Neural cell (in vitro differentiated cells): ENCODE measurements around the gene SAMSN1. TPM values are rescaled to one million over a fixed set of nuclear protein-coding genes. Genes with fewer than 3 reads are reported as not detected.
"Not testable (repeated sequence)": the region's sequence is repeated elsewhere in the genome, so short reads cannot be mapped to it uniquely, and the experiment has no call there.

Experiments
- H2AFZ ChIP-seq: fragments of 200-600, 300-800 bp; sonication (generic), shearing (Covaris generic); 2 replicates; pipeline ENCODE4 v1.6.0; 2014; ENCODE audit warnings: low read depth, mild to moderate bottlenecking, antibody characterized with exemption, low read length, moderate library complexity
- H3F3A ChIP-seq: fragments of 200-600 bp; shearing (Covaris generic); 2 replicates; pipeline ENCODE4 v1.6.1; 2016; ENCODE audit warnings: mild to moderate bottlenecking, moderate library complexity, mixed read lengths, antibody characterized with exemption, low read length; ENCODE audit not compliant: insufficient read depth, poor library complexity, severe bottlenecking
- H3K27ac ChIP-seq: fragments of 200-600, 300-800 bp; sonication (generic), shearing (Covaris generic); 2 replicates; pipeline ENCODE4 v1.5.1; 2014; ENCODE audit warnings: mild to moderate bottlenecking, low read length, moderate library complexity
- H3K27me3 ChIP-seq: fragments of 300-800, 200-600 bp; sonication (generic), shearing (Covaris generic); 2 replicates; pipeline ENCODE4 v1.6.0; 2014; ENCODE audit warnings: mild to moderate bottlenecking, low read depth, low read length, moderate library complexity; ENCODE audit not compliant: insufficient read depth
- H3K36me3 ChIP-seq: fragments of 300-800, 200-600 bp; sonication (generic), shearing (Covaris generic); 2 replicates; pipeline ENCODE4 v1.5.1; 2014; ENCODE audit warnings: mild to moderate bottlenecking, antibody characterized with exemption, low read length, moderate library complexity; ENCODE audit not compliant: insufficient read depth
- H3K4me2 ChIP-seq: fragments of 300-800, 200-600 bp; sonication (generic), shearing (Covaris generic); 2 replicates; pipeline ENCODE4 v1.6.0; 2014; ENCODE audit warnings: mild to moderate bottlenecking, low read length
- H3K4me3 ChIP-seq: fragments of 300-800, 200-600 bp; sonication (generic), shearing (Covaris generic); 2 replicates; pipeline ENCODE4 v1.5.1; 2014; ENCODE audit warnings: mild to moderate bottlenecking, low read length, moderate library complexity
- H3K79me2 ChIP-seq: fragments of 200-600 bp; shearing (Covaris generic); replicated peaks from 2 replicates; pipeline ENCODE4 v1.6.0; 2014; ENCODE audit warnings: mild to moderate bottlenecking, low read length, moderate library complexity; ENCODE audit not compliant: insufficient read depth
- H3K9ac ChIP-seq: fragments of 300-800, 200-600 bp; sonication (generic), shearing (Covaris generic); 2 replicates; pipeline ENCODE4 v1.6.1; 2016; ENCODE audit warnings: mild to moderate bottlenecking, low read length, mixed read lengths
- H3K9me2 ChIP-seq: fragments of 200-600 bp; shearing (Covaris generic); 2 replicates; pipeline ENCODE4 v1.6.1; 2016; ENCODE audit warnings: mild to moderate bottlenecking, low read length, mixed read lengths; ENCODE audit not compliant: insufficient read depth
- H3K9me3 ChIP-seq: fragments of 200-600, 300-800 bp; sonication (generic), shearing (Covaris generic); 2 replicates; pipeline ENCODE4 v1.6.1; 2016; ENCODE audit warnings: mild to moderate bottlenecking, mixed run types, low read length, moderate library complexity, mixed read lengths
- H4K20me1 ChIP-seq: fragments of 200-600 bp; shearing (Covaris generic); 2 replicates; pipeline ENCODE4 v1.6.1; 2016; ENCODE audit warnings: mild to moderate bottlenecking, mixed run types; ENCODE audit not compliant: insufficient read depth
- EP300 ChIP-seq: fragments of 450-650 bp; conservative IDR thresholded peaks from 2 replicates; pipeline ENCODE4 v1.6.1; 2014; ENCODE audit warnings: antibody characterized with exemption, mild to moderate bottlenecking, moderate library complexity; ENCODE audit not compliant: poor library complexity, severe bottlenecking
- EZH2 ChIP-seq: fragments of 200-600, 300-800 bp; shearing (Covaris generic), sonication (generic); IDR thresholded peaks from 2 replicates; pipeline ENCODE4 v1.6.1; 2014; ENCODE audit warnings: antibody characterized with exemption, low read length, borderline replicate concordance, mild to moderate bottlenecking; ENCODE audit not compliant: insufficient read depth, poor library complexity, severe bottlenecking
- MXI1 ChIP-seq: fragments of 450-650 bp; conservative IDR thresholded peaks from 2 replicates; pipeline ENCODE4 v1.6.1; 2014; ENCODE audit warnings: antibody characterized with exemption, mild to moderate bottlenecking; ENCODE audit not compliant: poor library complexity, severe bottlenecking
- POLR2AphosphoS5 ChIP-seq: IDR thresholded peaks from 2 replicates; pipeline ENCODE4 v1.6.1; 2012
- RAD21 ChIP-seq: fragments of 450-650 bp; conservative IDR thresholded peaks from 2 replicates; pipeline ENCODE4 v1.6.1; 2014; ENCODE audit warnings: antibody characterized with exemption, mild to moderate bottlenecking, moderate library complexity
- SMC3 ChIP-seq: fragments of 450-650 bp; conservative IDR thresholded peaks from 2 replicates; pipeline ENCODE4 v1.6.1; 2014; ENCODE audit warnings: antibody characterized with exemption, mild to moderate bottlenecking, moderate library complexity; ENCODE audit not compliant: poor library complexity
- TAF1 ChIP-seq: IDR thresholded peaks from 2 replicates; pipeline ENCODE4 v1.6.1; 2012; ENCODE audit warnings: low read depth
- polyA plus RNA-seq: library from polyadenylated mRNA; depleted of rRNA; stranded (reverse); fragments of >200 nt; gene quantifications from 2 replicates; pipeline ENCODE4 v1.2.3, GENCODE V29; 2014
- TF ChIP-seq, protein P1 (sequence below): fragments of 450-650 bp; IDR thresholded peaks from 2 replicates; pipeline ENCODE4 v1.5.1; 2014; ENCODE audit warnings: antibody characterized with exemption, mild to moderate bottlenecking, moderate library complexity; ENCODE audit not compliant: poor library complexity, severe bottlenecking
- TF ChIP-seq, protein P2 (sequence below): IDR thresholded peaks from 2 replicates; pipeline ENCODE4 v1.6.1; 2012; ENCODE audit warnings: borderline replicate concordance

SAMSN1 gene
- polyA plus RNA-seq, 1 donor from 2014 or later = 18.2 TPM

DNA sequence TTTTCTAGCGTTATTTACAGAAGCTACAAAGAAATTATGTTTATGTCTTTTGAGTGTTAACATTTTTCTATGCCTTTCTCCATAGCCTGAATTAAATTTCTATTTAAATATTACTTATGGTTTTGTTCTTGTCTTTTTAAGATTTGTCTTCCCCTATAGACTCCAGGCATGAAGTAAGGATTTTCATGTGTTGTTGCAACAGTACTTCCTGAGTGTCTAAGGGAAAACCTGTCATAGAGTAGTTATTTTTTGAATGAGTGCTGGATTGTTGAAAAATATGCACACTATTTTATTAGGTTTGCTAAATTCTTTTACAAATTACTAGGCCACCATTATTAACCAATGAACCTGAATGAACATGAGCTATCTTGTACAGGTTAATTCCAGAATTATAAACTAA lies 27.1 kb downstream of the SAMSN1 start:
- no peak for TF ChIP-seq SMC3
- TF ChIP-seq, protein P1, sequence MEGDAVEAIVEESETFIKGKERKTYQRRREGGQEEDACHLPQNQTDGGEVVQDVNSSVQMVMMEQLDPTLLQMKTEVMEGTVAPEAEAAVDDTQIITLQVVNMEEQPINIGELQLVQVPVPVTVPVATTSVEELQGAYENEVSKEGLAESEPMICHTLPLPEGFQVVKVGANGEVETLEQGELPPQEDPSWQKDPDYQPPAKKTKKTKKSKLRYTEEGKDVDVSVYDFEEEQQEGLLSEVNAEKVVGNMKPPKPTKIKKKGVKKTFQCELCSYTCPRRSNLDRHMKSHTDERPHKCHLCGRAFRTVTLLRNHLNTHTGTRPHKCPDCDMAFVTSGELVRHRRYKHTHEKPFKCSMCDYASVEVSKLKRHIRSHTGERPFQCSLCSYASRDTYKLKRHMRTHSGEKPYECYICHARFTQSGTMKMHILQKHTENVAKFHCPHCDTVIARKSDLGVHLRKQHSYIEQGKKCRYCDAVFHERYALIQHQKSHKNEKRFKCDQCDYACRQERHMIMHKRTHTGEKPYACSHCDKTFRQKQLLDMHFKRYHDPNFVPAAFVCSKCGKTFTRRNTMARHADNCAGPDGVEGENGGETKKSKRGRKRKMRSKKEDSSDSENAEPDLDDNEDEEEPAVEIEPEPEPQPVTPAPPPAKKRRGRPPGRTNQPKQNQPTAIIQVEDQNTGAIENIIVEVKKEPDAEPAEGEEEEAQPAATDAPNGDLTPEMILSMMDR = no peak
- no peak for TF ChIP-seq MXI1
- no peak for TF ChIP-seq TAF1
- no peak for TF ChIP-seq POLR2AphosphoS5
- TF ChIP-seq, protein P2, sequence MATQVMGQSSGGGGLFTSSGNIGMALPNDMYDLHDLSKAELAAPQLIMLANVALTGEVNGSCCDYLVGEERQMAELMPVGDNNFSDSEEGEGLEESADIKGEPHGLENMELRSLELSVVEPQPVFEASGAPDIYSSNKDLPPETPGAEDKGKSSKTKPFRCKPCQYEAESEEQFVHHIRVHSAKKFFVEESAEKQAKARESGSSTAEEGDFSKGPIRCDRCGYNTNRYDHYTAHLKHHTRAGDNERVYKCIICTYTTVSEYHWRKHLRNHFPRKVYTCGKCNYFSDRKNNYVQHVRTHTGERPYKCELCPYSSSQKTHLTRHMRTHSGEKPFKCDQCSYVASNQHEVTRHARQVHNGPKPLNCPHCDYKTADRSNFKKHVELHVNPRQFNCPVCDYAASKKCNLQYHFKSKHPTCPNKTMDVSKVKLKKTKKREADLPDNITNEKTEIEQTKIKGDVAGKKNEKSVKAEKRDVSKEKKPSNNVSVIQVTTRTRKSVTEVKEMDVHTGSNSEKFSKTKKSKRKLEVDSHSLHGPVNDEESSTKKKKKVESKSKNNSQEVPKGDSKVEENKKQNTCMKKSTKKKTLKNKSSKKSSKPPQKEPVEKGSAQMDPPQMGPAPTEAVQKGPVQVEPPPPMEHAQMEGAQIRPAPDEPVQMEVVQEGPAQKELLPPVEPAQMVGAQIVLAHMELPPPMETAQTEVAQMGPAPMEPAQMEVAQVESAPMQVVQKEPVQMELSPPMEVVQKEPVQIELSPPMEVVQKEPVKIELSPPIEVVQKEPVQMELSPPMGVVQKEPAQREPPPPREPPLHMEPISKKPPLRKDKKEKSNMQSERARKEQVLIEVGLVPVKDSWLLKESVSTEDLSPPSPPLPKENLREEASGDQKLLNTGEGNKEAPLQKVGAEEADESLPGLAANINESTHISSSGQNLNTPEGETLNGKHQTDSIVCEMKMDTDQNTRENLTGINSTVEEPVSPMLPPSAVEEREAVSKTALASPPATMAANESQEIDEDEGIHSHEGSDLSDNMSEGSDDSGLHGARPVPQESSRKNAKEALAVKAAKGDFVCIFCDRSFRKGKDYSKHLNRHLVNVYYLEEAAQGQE = no peak
- H3K4me2 ChIP-seq = no peak overlapping the region
- H3K9ac ChIP-seq = no peak overlapping the region
- H3K36me3 ChIP-seq = no peaks in the 10 kb centered on the region
- H3F3A ChIP-seq = no peaks in the 10 kb centered on the region
- H3K79me2 ChIP-seq = no peaks in the 10 kb centered on the region
- H4K20me1 ChIP-seq = no peaks in the 10 kb centered on the region
- H3K27ac ChIP-seq = no peak overlapping the region
- H3K4me3 ChIP-seq = no peak overlapping the region
- no peak overlapping the region for H2AFZ ChIP-seq
- H3K27me3 ChIP-seq = no peaks in the 10 kb centered on the region
- no peaks in the 10 kb centered on the region for H3K9me2 ChIP-seq
- peaks cover 2% of the 10 kb centered on the region for H3K9me3 ChIP-seq

DNA sequence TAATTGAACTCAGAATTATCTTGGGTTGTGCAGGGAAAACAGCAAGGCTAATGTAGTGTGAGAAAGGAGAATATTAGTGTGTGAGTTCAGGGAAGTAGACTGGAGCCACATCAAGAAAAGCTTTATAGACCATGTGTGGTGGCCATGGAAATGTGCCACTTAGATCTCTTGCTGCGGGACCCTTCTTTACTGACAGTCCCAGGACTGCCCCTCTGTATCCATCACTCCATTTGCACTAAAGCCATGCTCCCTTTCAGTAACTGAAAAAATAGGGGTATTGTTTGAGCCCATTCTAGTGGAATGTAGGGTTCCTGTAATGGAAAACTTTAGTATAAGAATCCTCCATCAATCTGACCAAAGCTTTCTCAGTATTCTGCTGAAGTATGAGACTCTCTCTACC lies 32.3 kb downstream of the SAMSN1 start:
- peaks cover 2% of the 10 kb centered on the region for H3K9me3 ChIP-seq
- H4K20me1 ChIP-seq = no peaks in the 10 kb centered on the region

DNA sequence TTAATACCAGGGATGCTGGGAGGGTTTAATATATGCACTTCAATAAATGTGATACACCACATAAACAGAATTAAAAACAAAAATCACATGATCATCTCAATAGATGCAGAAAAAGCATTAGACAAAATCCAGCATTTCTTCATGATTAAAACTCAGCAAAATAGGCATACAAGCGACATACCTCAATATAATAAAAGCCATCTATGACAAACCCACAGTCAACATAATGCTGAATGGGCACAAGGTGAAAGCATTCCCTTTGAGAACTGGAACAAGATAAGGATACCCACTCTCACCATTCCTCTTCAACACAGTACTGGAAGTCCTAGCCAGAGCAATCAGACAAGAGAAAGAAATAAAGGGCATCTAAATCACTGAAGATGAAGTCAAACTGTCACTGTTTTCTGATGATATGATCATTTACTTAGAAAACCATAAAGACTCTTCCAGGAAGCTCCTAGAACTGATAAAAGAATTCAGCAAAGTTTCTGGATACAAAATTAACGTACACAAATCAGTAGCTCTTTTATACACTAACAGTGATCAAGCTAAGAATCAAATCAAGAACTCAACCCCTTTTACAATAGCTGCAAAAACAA lies 39.2 kb downstream of the SAMSN1 start:
- H3K79me2 ChIP-seq, H3K9me2 ChIP-seq, H3K4me2 ChIP-seq, H4K20me1 ChIP-seq, H3K4me3 ChIP-seq, H3K27me3 ChIP-seq, H3K27ac ChIP-seq, H3K9me3 ChIP-seq, H2AFZ ChIP-seq, H3K9ac ChIP-seq, H3F3A ChIP-seq, H3K36me3 ChIP-seq: not testable (repeated sequence)

More for the DNA sequence above, 32.3 kb downstream of the SAMSN1 start:
- TF ChIP-seq EP300 (no peak), SMC3 (no peak), RAD21 (no peak), TAF1 (no peak), EZH2 (no peak)
- TF ChIP-seq, protein P1 = no peak
- TF ChIP-seq, protein P2 = no peak
- Histone ChIP-seq H2AFZ (no peak overlapping the region), H3K27ac (no peak overlapping the region), H3K9ac (no peak overlapping the region), H3F3A (no peaks in the 10 kb centered on the region), H3K9me2 (no peaks in the 10 kb centered on the region), H3K36me3 (no peaks in the 10 kb centered on the region), H3K4me2 (no peak overlapping the region), H3K79me2 (no peaks in the 10 kb centered on the region), H3K4me3 (no peak overlapping the region), H3K27me3 (no peaks in the 10 kb centered on the region)
